T-cell (primary cell): ENCODE data around the gene TXNRD2. TPM values are rescaled to one million over a fixed set of nuclear protein-coding genes. Genes with fewer than 3 reads are reported as not detected.

Source experiments
- ATAC-seq, 4 experiments: fragments of 200-7000 bp in 3 of 4; fragments of 150-1000 bp in 1 of 4; cut with Tn5 transposase; replicated peaks in 1 of 4; 1 replicate in 3 of 4; 2 replicates in 1 of 4; pipeline ENCODE4 v1.10.0; 2021; ENCODE audit warnings: moderate library complexity in 3 of 4, mild to moderate bottlenecking in 2 of 4, moderate number of reproducible peaks in 1 of 4
- CTCF ChIA-PET, 2 donors: fragments of 300-600 bp; sonication (Branson Sonifier 250); formaldehyde crosslinking; loops; one replicate each; lab custom pipeline; 2022; ENCODE audit warnings: antibody characterized with exemption in 2 of 2; lab: Charles Lee
- POLR2A ChIA-PET, 2 donors: fragments of 300-600 bp; sonication (Branson Sonifier 250); formaldehyde crosslinking; loops; one replicate each; lab custom pipeline; 2022; ENCODE audit warnings: antibody characterized with exemption in 2 of 2; lab: Charles Lee
- DNase-seq, 35 experiments: peaks; one replicate each; pipeline versions ENCODE4 v3.0.0 to v3.0.0-alpha.2; 2013 to 2023
- H3K27ac ChIP-seq: one replicate; pipeline ENCODE4 v1.5.1; 2013; ENCODE audit warnings: low read length
- H3K27me3 ChIP-seq, 2 experiments: replicated peaks in 1 of 2; 1 replicate in 1 of 2; 2 replicates in 1 of 2; pipeline versions ENCODE4 v1.6.1 to v1.7.0; 2013; ENCODE audit warnings: low read length in 1 of 2, mixed read lengths in 1 of 2; ENCODE audit not compliant: control insufficient read depth in 2 of 2, insufficient read depth in 2 of 2; ENCODE audit errors: extremely low read depth in 1 of 2
- H3K36me3 ChIP-seq, 2 donors: 1 replicate in 1 of 2; 2 replicates in 1 of 2; pipeline versions ENCODE4 v1.6.1 to v1.7.0; 2013; ENCODE audit warnings: low read length in 1 of 2; ENCODE audit not compliant: control insufficient read depth in 2 of 2, insufficient read depth in 1 of 2; ENCODE audit errors: extremely low read depth in 1 of 2
- H3K4me1 ChIP-seq, 2 experiments: 1 replicate in 1 of 2; 2 replicates in 1 of 2; pipeline versions ENCODE4 v1.6.1 to v1.7.0; 2013; ENCODE audit warnings: low read length in 2 of 2, mixed read lengths in 1 of 2; ENCODE audit not compliant: insufficient read depth in 2 of 2, control insufficient read depth in 1 of 2; ENCODE audit errors: extremely low read depth in 1 of 2
- H3K4me3 ChIP-seq, 2 donors: 1 replicate in 1 of 2; 2 replicates in 1 of 2; pipeline versions ENCODE4 v1.5.1 to v1.7.0; 2013; ENCODE audit warnings: mild to moderate bottlenecking in 2 of 2, low read length in 1 of 2, moderate library complexity in 1 of 2; ENCODE audit not compliant: control insufficient read depth in 1 of 2; ENCODE audit errors: extremely low read depth in 1 of 2
- H3K9me3 ChIP-seq: 2 replicates; pipeline ENCODE4 v1.7.0; 2013
- H3K27ac Mint-ChIP-seq, 2 donors: one replicate each; pipeline ENCODE4 v1.8.0; 2020 to 2021; ENCODE audit warnings: mild to moderate bottlenecking in 2 of 2, mixed read lengths in 2 of 2
- H3K27me3 Mint-ChIP-seq, 2 donors: one replicate each; pipeline ENCODE4 v1.8.0; 2021 to 2022; ENCODE audit warnings: mixed read lengths in 2 of 2
- H3K36me3 Mint-ChIP-seq: one replicate; pipeline ENCODE4 v1.8.0; 2021; ENCODE audit warnings: mixed read lengths
- H3K4me1 Mint-ChIP-seq, 3 donors: one replicate each; pipeline ENCODE4 v1.8.0; 2020 to 2022; ENCODE audit warnings: mixed read lengths in 3 of 3, mild to moderate bottlenecking in 1 of 3
- H3K4me3 Mint-ChIP-seq, 3 donors: one replicate each; pipeline ENCODE4 v1.8.0; 2020 to 2022; ENCODE audit warnings: mild to moderate bottlenecking in 3 of 3, mixed read lengths in 3 of 3, moderate library complexity in 3 of 3
- H3K9me3 Mint-ChIP-seq, 3 donors: one replicate each; pipeline ENCODE4 v1.8.0; 2020 to 2022; ENCODE audit warnings: mixed read lengths in 3 of 3
- WGBS: methylation state at CpG from one replicate; pipeline ENCODE4 v1.1.5; 2013; ENCODE audit warnings: missing lambda C conversion rate; ENCODE audit not compliant: insufficient coverage; 5-methylcytosine and 5-hydroxymethylcytosine counted together
- total RNA-seq, 35 experiments: library from RNA in 6 of 35; stranded (reverse) in 6 of 35; fragments of 120-200 nt in 1 of 35; gene quantifications; one replicate each; pipeline versions ENCODE4 v1.2.1 to v1.2.4 and lab custom pipeline; 2013 to 2026

TXNRD2 gene
- total RNA-seq, 5 donors from 2014 or later (not counting 1 experiment from before 2014, with no cell fraction given) = 26.5 to 47.4 (median 28.7) TPM

GRCh38 chr22:19980766-19981165, 39.1 kb upstream of the TXNRD2 start:
- peaks cover 0 to 20% of the 10 kb centered on the region in 2 experiments for H3K27me3 ChIP-seq
- ATAC-seq = no peak
- no peak overlapping the region for H3K4me3 Mint-ChIP-seq

GRCh38 chr22:19979712-19980493, 38.3 kb upstream of the TXNRD2 start:
- H3K4me1 ChIP-seq = peaks cover 0 to 9% of the 10 kb centered on the region in 2 experiments
- no peaks in the 10 kb centered on the region for H3K27me3 Mint-ChIP-seq

More at GRCh38 chr22:19980766-19981165, 39.1 kb upstream of the TXNRD2 start:
- H3K9me3 Mint-ChIP-seq = no peaks in the 10 kb centered on the region
- Histone ChIP-seq H3K36me3 (peaks cover 0 to 2% of the 10 kb centered on the region in 2 donors), H3K4me3 (no peak overlapping the region), H3K27ac (no peak overlapping the region), H3K4me1 (peaks cover 0 to 1% of the 10 kb centered on the region in 2 experiments), H3K9me3 (no peaks in the 10 kb centered on the region)
- H3K36me3 Mint-ChIP-seq = no peaks in the 10 kb centered on the region
- WGBS = 93% methylated on average over 4 of the region's 7 CpGs
- H3K4me1 Mint-ChIP-seq = no peaks in the 10 kb centered on the region
- DNase-seq = no peak
- no peak overlapping the region for H3K27ac Mint-ChIP-seq
- ChIA-PET CTCF (no interaction called here), POLR2A (no interaction called here)
- H3K27me3 Mint-ChIP-seq = no peaks in the 10 kb centered on the region

GRCh38 chr22:19978748-19979147, 37.1 kb upstream of the TXNRD2 start:
- Histone ChIP-seq H3K4me3 (no peak overlapping the region), H3K9me3 (no peaks in the 10 kb centered on the region), H3K27me3 (peaks cover 0 to 8% of the 10 kb centered on the region in 2 experiments), H3K27ac (no peak overlapping the region), H3K36me3 (peaks cover 0 to 2% of the 10 kb centered on the region in 2 donors), H3K4me1 (peaks cover 0 to 20% of the 10 kb centered on the region in 2 experiments)
- ChIA-PET POLR2A (no interaction called here), CTCF (no interaction called here)
- WGBS = 90% methylated on average over 17 of the region's 17 CpGs
- H3K27ac Mint-ChIP-seq = no peak overlapping the region
- H3K4me3 Mint-ChIP-seq = no peak overlapping the region
- no peaks in the 10 kb centered on the region for H3K36me3 Mint-ChIP-seq
- peaks cover 0 to 10% (median 8%) of the 10 kb centered on the region in 3 donors for H3K4me1 Mint-ChIP-seq
- ATAC-seq (no peak), DNase-seq (no peak)
- H3K9me3 Mint-ChIP-seq = no peaks in the 10 kb centered on the region
- H3K27me3 Mint-ChIP-seq = no peaks in the 10 kb centered on the region

More at GRCh38 chr22:19979712-19980493, 38.3 kb upstream of the TXNRD2 start:
- no peaks in the 10 kb centered on the region for H3K36me3 Mint-ChIP-seq
- DNase-seq (no peak), ATAC-seq (no peak)
- H3K4me3 ChIP-seq = no peak overlapping the region
- peaks cover 0 to 2% of the 10 kb centered on the region in 2 donors for H3K36me3 ChIP-seq
- WGBS = 95% methylated on average over 47 of the region's 52 CpGs
- no peak overlapping the region for H3K27ac Mint-ChIP-seq
- H3K9me3 Mint-ChIP-seq = no peaks in the 10 kb centered on the region
- H3K9me3 ChIP-seq = no peaks in the 10 kb centered on the region
- H3K27ac ChIP-seq = no peak overlapping the region
- H3K4me1 Mint-ChIP-seq = peaks cover 0 to 7% (median 6%) of the 10 kb centered on the region in 3 donors
- peaks cover 0 to 12% of the 10 kb centered on the region in 2 experiments for H3K27me3 ChIP-seq
- CTCF ChIA-PET = no interaction called here
- no peak overlapping the region for H3K4me3 Mint-ChIP-seq
- POLR2A ChIA-PET = interaction anchor here (0.6 kb wide), 2 partner anchors 67 to 740 kb away, joined by 6 read pairs; no protein-coding TSS in a partner anchor

GRCh38 chr22:19977296-19978243, 36.0 kb upstream of the TXNRD2 start:
- peaks cover 0 to 2% of the 10 kb centered on the region in 2 donors for H3K36me3 ChIP-seq
- ATAC-seq (no peak), DNase-seq (no peak)
- no peak overlapping the region for H3K4me3 Mint-ChIP-seq
- no peaks in the 10 kb centered on the region for H3K9me3 Mint-ChIP-seq
- peaks cover 0 to 10% (median 8%) of the 10 kb centered on the region in 3 donors for H3K4me1 Mint-ChIP-seq
- peaks cover 0 to 4% of the 10 kb centered on the region in 2 experiments for H3K27me3 ChIP-seq
- CTCF ChIA-PET = no interaction called here
- peaks cover 0 to 24% of the 10 kb centered on the region in 2 experiments for H3K4me1 ChIP-seq
- H3K27me3 Mint-ChIP-seq = no peaks in the 10 kb centered on the region
- H3K27ac ChIP-seq = no peak overlapping the region
- H3K36me3 Mint-ChIP-seq = no peaks in the 10 kb centered on the region
- H3K4me3 ChIP-seq = no peak overlapping the region
- POLR2A ChIA-PET = no interaction called here
- no peaks in the 10 kb centered on the region for H3K9me3 ChIP-seq
- 85% methylated on average over 29 of the region's 32 CpGs for WGBS
- H3K27ac Mint-ChIP-seq = no peak overlapping the region

GRCh38 chr22:19976671-19977070, 35.1 kb upstream of the TXNRD2 start:
- Mint-ChIP-seq H3K36me3 (no peaks in the 10 kb centered on the region), H3K9me3 (no peaks in the 10 kb centered on the region), H3K4me3 (no peak overlapping the region), H3K4me1 (peaks cover 4 to 17% (median 12%) of the 10 kb centered on the region in 3 donors), H3K27ac (no peak overlapping the region), H3K27me3 (no peaks in the 10 kb centered on the region)
- Histone ChIP-seq H3K4me1 (peaks cover 0 to 33% of the 10 kb centered on the region in 2 experiments), H3K4me3 (no peak overlapping the region), H3K27ac (no peak overlapping the region), H3K27me3 (peaks cover 0 to 4% of the 10 kb centered on the region in 2 experiments), H3K9me3 (no peaks in the 10 kb centered on the region), H3K36me3 (peaks cover 0 to 3% of the 10 kb centered on the region in 2 donors)
- DNase-seq (no peak), ATAC-seq (no peak)
- ChIA-PET POLR2A (no interaction called here), CTCF (no interaction called here)
- WGBS = no CpG with 5 or more reads among the region's 3 CpGs

- CTCF ChIA-PET = no interaction called here
- ATAC-seq = no peak
- Histone ChIP-seq H3K27me3 (peaks cover 0 to 4% of the 10 kb centered on the region in 2 experiments), H3K4me1 (peaks cover 0 to 43% of the 10 kb centered on the region in 2 experiments), H3K9me3 (no peaks in the 10 kb centered on the region), H3K27ac (no peak overlapping the region), H3K36me3 (peaks cover 0 to 7% of the 10 kb centered on the region in 2 donors), H3K4me3 (no peak overlapping the region)
- H3K4me1 Mint-ChIP-seq = peaks cover 9 to 21% (median 18%) of the 10 kb centered on the region in 3 donors
- POLR2A ChIA-PET = no interaction called here
- H3K9me3 Mint-ChIP-seq = no peaks in the 10 kb centered on the region
- no peaks in the 10 kb centered on the region for H3K36me3 Mint-ChIP-seq
- DNase-seq = no peak
- H3K27me3 Mint-ChIP-seq = no peaks in the 10 kb centered on the region
- H3K27ac Mint-ChIP-seq = no peak overlapping the region
- no CpG with 5 or more reads among the region's 4 CpGs for WGBS
- H3K4me3 Mint-ChIP-seq = no peak overlapping the region
Observed at GRCh38 chr22:19975707-19976035, 34.1 kb upstream of the TXNRD2 start.
